ENCODE data around the gene CDT1.

GRCh38 chr16:88821168-88821850 lies 17.7 kb downstream of the CDT1 start:
- peak in 1 of 2 experiments; percentile 42; a peak in 2 of 4 replicates for TF ChIP-seq CTCF (conservative IDR thresholded peaks at IDR 0.05; ENCODE audit: low read depth in 2 of 2)
- no peak for TF ChIP-seq EZH2phosphoT487 (IDR thresholded peaks at IDR 0.05; ENCODE audit: unreplicated experiment)
- no peak for TF ChIP-seq EZH2 (IDR thresholded peaks at IDR 0.05; ENCODE audit: low read depth, unreplicated experiment)
- TF ChIP-seq POLR2AphosphoS5 (IDR thresholded peaks at IDR 0.05; ENCODE audit: low read depth): no peak
